ENCODE results near the gene CADM1. TPM values are rescaled to one million over a fixed set of nuclear protein-coding genes. Genes with fewer than 3 reads are reported as not detected.

CADM1 gene
- total and polyA plus RNA-seq, 4 donors, result 13.0 to 40.6 (median 28.9) TPM

DNA sequence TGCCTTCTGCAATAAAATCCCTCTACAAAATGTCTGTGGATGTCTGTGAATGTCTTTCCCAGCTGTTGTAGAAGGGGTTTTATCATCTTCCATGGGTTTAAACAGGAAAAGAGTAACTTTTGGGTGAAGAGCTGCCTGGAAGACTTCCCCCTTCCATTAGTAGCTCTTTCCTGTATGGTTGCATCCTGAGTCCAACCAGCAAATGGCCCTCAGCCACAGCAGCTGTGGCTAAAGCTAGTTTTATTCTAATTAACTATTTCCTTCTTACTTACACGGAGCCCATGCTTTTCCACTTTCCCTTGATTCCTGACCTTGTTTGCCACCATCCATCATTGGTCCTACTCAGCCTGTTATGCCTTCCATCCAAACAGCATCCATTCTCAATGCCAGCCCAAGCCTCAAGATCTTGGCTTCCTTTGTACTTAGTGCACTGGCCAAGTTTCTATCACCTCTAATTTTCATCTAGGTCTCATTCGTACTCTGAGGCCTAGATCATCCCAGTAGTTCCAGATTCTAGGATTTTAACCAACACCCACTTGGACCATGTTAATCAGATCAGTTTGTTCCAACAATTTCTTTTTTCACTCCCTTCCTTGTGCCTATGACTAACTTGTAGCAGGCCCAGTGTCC lies 41.5 kb upstream of the CADM1 start:
- H3K4me3 ChIP-seq (ENCODE audit: low read depth in 1 of 3, low read length in 3 of 3), result no peak overlapping the region
- H3K9ac ChIP-seq (ENCODE audit: low read depth in 1 of 2, low read length in 2 of 2), result no peak overlapping the region
- TF ChIP-seq, protein P1, sequence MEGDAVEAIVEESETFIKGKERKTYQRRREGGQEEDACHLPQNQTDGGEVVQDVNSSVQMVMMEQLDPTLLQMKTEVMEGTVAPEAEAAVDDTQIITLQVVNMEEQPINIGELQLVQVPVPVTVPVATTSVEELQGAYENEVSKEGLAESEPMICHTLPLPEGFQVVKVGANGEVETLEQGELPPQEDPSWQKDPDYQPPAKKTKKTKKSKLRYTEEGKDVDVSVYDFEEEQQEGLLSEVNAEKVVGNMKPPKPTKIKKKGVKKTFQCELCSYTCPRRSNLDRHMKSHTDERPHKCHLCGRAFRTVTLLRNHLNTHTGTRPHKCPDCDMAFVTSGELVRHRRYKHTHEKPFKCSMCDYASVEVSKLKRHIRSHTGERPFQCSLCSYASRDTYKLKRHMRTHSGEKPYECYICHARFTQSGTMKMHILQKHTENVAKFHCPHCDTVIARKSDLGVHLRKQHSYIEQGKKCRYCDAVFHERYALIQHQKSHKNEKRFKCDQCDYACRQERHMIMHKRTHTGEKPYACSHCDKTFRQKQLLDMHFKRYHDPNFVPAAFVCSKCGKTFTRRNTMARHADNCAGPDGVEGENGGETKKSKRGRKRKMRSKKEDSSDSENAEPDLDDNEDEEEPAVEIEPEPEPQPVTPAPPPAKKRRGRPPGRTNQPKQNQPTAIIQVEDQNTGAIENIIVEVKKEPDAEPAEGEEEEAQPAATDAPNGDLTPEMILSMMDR (IDR thresholded peaks at IDR 0.05; ENCODE audit: low read depth, low read length, missing input control), result no peak
- no peak for TF ChIP-seq FOXA2 (IDR thresholded peaks at IDR 0.05)
- no peak for TF ChIP-seq RAD21 (IDR thresholded peaks at IDR 0.05)
- TF ChIP-seq EGR1 (IDR thresholded peaks at IDR 0.05; ENCODE audit: low read depth in 2 of 2), result no peak
- TF ChIP-seq YY1 (IDR thresholded peaks at IDR 0.05), result no peak
- no peak for TF ChIP-seq SP1 (IDR thresholded peaks at IDR 0.05)
- no peak for TF ChIP-seq REST (IDR thresholded peaks at IDR 0.05)
- TF ChIP-seq NR2F2 (IDR thresholded peaks at IDR 0.05), result no peak
- no peak for TF ChIP-seq HNF4G (IDR thresholded peaks at IDR 0.05)
- TF ChIP-seq, protein P2, sequence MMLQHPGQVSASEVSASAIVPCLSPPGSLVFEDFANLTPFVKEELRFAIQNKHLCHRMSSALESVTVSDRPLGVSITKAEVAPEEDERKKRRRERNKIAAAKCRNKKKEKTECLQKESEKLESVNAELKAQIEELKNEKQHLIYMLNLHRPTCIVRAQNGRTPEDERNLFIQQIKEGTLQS (IDR thresholded peaks at IDR 0.05), result no peak
- TF ChIP-seq ZBTB33 (IDR thresholded peaks at IDR 0.05), result no peak
- no peak for TF ChIP-seq JUND (IDR thresholded peaks at IDR 0.05)
- TF ChIP-seq GABPA (IDR thresholded peaks at IDR 0.05 in 1 of 2, conservative IDR thresholded peaks at IDR 0.05 in 1 of 2), result no peak
- TF ChIP-seq, protein P3, sequence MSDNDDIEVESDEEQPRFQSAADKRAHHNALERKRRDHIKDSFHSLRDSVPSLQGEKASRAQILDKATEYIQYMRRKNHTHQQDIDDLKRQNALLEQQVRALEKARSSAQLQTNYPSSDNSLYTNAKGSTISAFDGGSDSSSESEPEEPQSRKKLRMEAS (IDR thresholded peaks at IDR 0.05), result no peak
- no peak for TF ChIP-seq FOXA1 (IDR thresholded peaks at IDR 0.05)
- no peak for TF ChIP-seq HNF4A (conservative IDR thresholded peaks at IDR 0.05)
- 82% methylated on average over 2 of the region's 2 CpGs for WGBS
- no peaks in the 10 kb centered on the region for H3K27me3 ChIP-seq (ENCODE audit: control insufficient read depth in 4 of 4, insufficient read depth in 4 of 4, low read length in 3 of 4)
- no peak overlapping the region for H3K27ac ChIP-seq (ENCODE audit: low read depth in 1 of 2, low read length in 2 of 2)
- no peak for DNase-seq (ENCODE audit: low spot score)
- no peaks in the 10 kb centered on the region for H3K9me3 ChIP-seq (ENCODE audit: control insufficient read depth in 4 of 4, low read length in 3 of 4)
- peaks cover 0 to 4% (median under 1%) of the 10 kb centered on the region in 4 donors for H3K4me1 ChIP-seq (ENCODE audit: control insufficient read depth in 4 of 4, insufficient read depth in 4 of 4, low read length in 3 of 4)
- no peaks in the 10 kb centered on the region for H3K36me3 ChIP-seq (ENCODE audit: control insufficient read depth in 4 of 4, insufficient read depth in 3 of 4, low read depth in 1 of 4, low read length in 3 of 4)

Measured in liver (tissue), 9 donors.